ENCODE data around the gene BAHCC1. TPM values are rescaled to one million over a fixed set of nuclear protein-coding genes. Genes with fewer than 3 reads are reported as not detected.

The BAHCC1 gene
- total RNA-seq, 1 donor: 11.2 TPM

- DNase-seq (ENCODE audit: insufficient read length, low spot score, missing footprints): no peak
Measured at GRCh38 chr17:81456798-81457197, 61.5 kb downstream of the BAHCC1 start.

GRCh38 chr17:81457401-81457800 lies 62.1 kb downstream of the BAHCC1 start:
- H3K4me3 ChIP-seq (ENCODE audit: insufficient read depth, low read length): no peak overlapping the region
- H2AFZ ChIP-seq (ENCODE audit: low read length): no peak overlapping the region
- H3K4me2 ChIP-seq (ENCODE audit: insufficient read depth, low read length): no peak overlapping the region
- H3K9me3 ChIP-seq (ENCODE audit: low read depth, low read length): no peaks in the 10 kb centered on the region
- H3K27ac ChIP-seq (ENCODE audit: low read depth, low read length): no peak overlapping the region
- no peaks in the 10 kb centered on the region for H3K4me1 ChIP-seq (ENCODE audit: insufficient read depth, low read length)
- no peaks in the 10 kb centered on the region for H3K36me3 ChIP-seq (ENCODE audit: insufficient read depth, low read length)
- TF ChIP-seq CTCF (IDR thresholded peaks at IDR 0.05; ENCODE audit: extremely low read depth, low read depth, low read length): no peak
- no peaks in the 10 kb centered on the region for H4K20me1 ChIP-seq (ENCODE audit: insufficient read depth, low read length)
- no peaks in the 10 kb centered on the region for H3K27me3 ChIP-seq (ENCODE audit: insufficient read depth, low read length)
- H3K79me2 ChIP-seq (ENCODE audit: insufficient read depth, low read length): no peaks in the 10 kb centered on the region
- DNase-seq (ENCODE audit: insufficient read length, low spot score, missing footprints): no peak

More at GRCh38 chr17:81456798-81457197, 61.5 kb downstream of the BAHCC1 start:
- no peaks in the 10 kb centered on the region for H3K36me3 ChIP-seq (ENCODE audit: insufficient read depth, low read length)
- H3K9me3 ChIP-seq (ENCODE audit: low read depth, low read length): no peaks in the 10 kb centered on the region
- H3K79me2 ChIP-seq (ENCODE audit: insufficient read depth, low read length): no peaks in the 10 kb centered on the region
- no peak overlapping the region for H3K4me3 ChIP-seq (ENCODE audit: insufficient read depth, low read length)
- no peaks in the 10 kb centered on the region for H4K20me1 ChIP-seq (ENCODE audit: insufficient read depth, low read length)
- H3K4me2 ChIP-seq (ENCODE audit: insufficient read depth, low read length): no peak overlapping the region
- no peaks in the 10 kb centered on the region for H3K27me3 ChIP-seq (ENCODE audit: insufficient read depth, low read length)
- no peaks in the 10 kb centered on the region for H3K4me1 ChIP-seq (ENCODE audit: insufficient read depth, low read length)
- H3K27ac ChIP-seq (ENCODE audit: low read depth, low read length): no peak overlapping the region
- no peak for TF ChIP-seq CTCF (IDR thresholded peaks at IDR 0.05; ENCODE audit: extremely low read depth, low read depth, low read length)
- H2AFZ ChIP-seq (ENCODE audit: low read length): no peak overlapping the region

GRCh38 chr17:81457917-81458555 lies 62.8 kb downstream of the BAHCC1 start:
- H2AFZ ChIP-seq (ENCODE audit: low read length): no peak overlapping the region
- no peaks in the 10 kb centered on the region for H3K4me1 ChIP-seq (ENCODE audit: insufficient read depth, low read length)
- H3K79me2 ChIP-seq (ENCODE audit: insufficient read depth, low read length): no peaks in the 10 kb centered on the region
- H3K36me3 ChIP-seq (ENCODE audit: insufficient read depth, low read length): no peaks in the 10 kb centered on the region
- no peak overlapping the region for H3K4me2 ChIP-seq (ENCODE audit: insufficient read depth, low read length)
- H3K9me3 ChIP-seq (ENCODE audit: low read depth, low read length): no peaks in the 10 kb centered on the region
- no peak for TF ChIP-seq CTCF (IDR thresholded peaks at IDR 0.05; ENCODE audit: extremely low read depth, low read depth, low read length)
- H3K27me3 ChIP-seq (ENCODE audit: insufficient read depth, low read length): no peaks in the 10 kb centered on the region
- no peak overlapping the region for H3K27ac ChIP-seq (ENCODE audit: low read depth, low read length)
- DNase-seq (ENCODE audit: insufficient read length, low spot score, missing footprints): no peak
- H4K20me1 ChIP-seq (ENCODE audit: insufficient read depth, low read length): no peaks in the 10 kb centered on the region
- no peak overlapping the region for H3K4me3 ChIP-seq (ENCODE audit: insufficient read depth, low read length)

GRCh38 chr17:81458628-81459027 lies 63.4 kb downstream of the BAHCC1 start:
- Histone ChIP-seq H3K4me1 (ENCODE audit: insufficient read depth, low read length) (no peaks in the 10 kb centered on the region), H3K36me3 (ENCODE audit: insufficient read depth, low read length) (no peaks in the 10 kb centered on the region), H4K20me1 (ENCODE audit: insufficient read depth, low read length) (no peaks in the 10 kb centered on the region), H3K4me2 (ENCODE audit: insufficient read depth, low read length) (no peak overlapping the region), H3K27ac (ENCODE audit: low read depth, low read length) (no peak overlapping the region), H3K79me2 (ENCODE audit: insufficient read depth, low read length) (no peaks in the 10 kb centered on the region), H3K27me3 (ENCODE audit: insufficient read depth, low read length) (no peaks in the 10 kb centered on the region), H3K4me3 (ENCODE audit: insufficient read depth, low read length) (no peak overlapping the region), H2AFZ (ENCODE audit: low read length) (no peak overlapping the region), H3K9me3 (ENCODE audit: low read depth, low read length) (no peaks in the 10 kb centered on the region)
- TF ChIP-seq CTCF (IDR thresholded peaks at IDR 0.05; ENCODE audit: extremely low read depth, low read depth, low read length): no peak
- no peak for DNase-seq (ENCODE audit: insufficient read length, low spot score, missing footprints)

Measured in osteoblast (primary cell).